Measurements from ENCODE around the gene ZNF678.
"Not testable (repeated sequence)": the region's sequence is repeated elsewhere in the genome, so short reads cannot be mapped to it uniquely, and the experiment has no call there.

ZNF678 gene

DNA sequence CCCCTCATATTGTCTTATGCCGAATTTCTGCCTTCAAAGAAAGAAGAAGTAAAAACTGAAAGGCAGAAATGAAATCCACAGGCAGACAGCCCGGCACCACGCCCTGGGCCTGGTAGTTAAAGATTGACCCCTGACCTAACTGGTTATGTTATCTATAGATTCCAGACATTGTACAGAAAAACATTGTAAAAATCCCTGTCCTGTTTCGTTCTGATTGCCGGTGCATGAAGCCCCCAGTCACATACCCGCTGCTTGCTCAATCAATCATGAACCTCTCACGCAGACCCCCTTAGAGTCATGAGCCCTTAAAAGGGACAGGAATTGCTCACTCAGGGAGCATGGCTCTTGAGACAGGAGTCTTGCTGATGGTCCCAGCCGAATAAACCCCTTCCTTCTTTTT lies 122.5 kb downstream of the ZNF678 start:
- no peak overlapping the region for H3K4ac ChIP-seq (ENCODE audit: low read depth, low read length)
- no peak overlapping the region for H4K8ac ChIP-seq (ENCODE audit: low read depth, low read length)
- no peak overlapping the region for H3K56ac ChIP-seq (ENCODE audit: low read length)
- no peaks in the 10 kb centered on the region for H3K4me1 ChIP-seq (ENCODE audit: control insufficient read depth, low read depth, low read length)
- DNase-seq, result no peak
- H3K79me2 ChIP-seq (ENCODE audit: control insufficient read depth, insufficient read depth, low read length), result no peaks in the 10 kb centered on the region
- no peaks in the 10 kb centered on the region for H3K36me3 ChIP-seq (ENCODE audit: control insufficient read depth, insufficient read depth, low read length)
- H3K9ac ChIP-seq (ENCODE audit: low read length), result no peak overlapping the region
- H3K27me3 ChIP-seq (ENCODE audit: insufficient read depth, low read length, poor library complexity), result no peaks in the 10 kb centered on the region
- H2BK120ac ChIP-seq (ENCODE audit: low read depth, low read length), result no peak overlapping the region
- no peaks in the 10 kb centered on the region for H3K79me1 ChIP-seq (ENCODE audit: low read length)
- no peak overlapping the region for H3K18ac ChIP-seq (ENCODE audit: low read length)
- H3K23ac ChIP-seq (ENCODE audit: low read length), result no peak overlapping the region
- no peak overlapping the region for H4K5ac ChIP-seq (ENCODE audit: low read length)
- WGBS (ENCODE audit: extremely low coverage, insufficient coverage, low lambda C conversion rate), result no CpG with 5 or more reads among the region's 8 CpGs
- H3K27ac ChIP-seq (ENCODE audit: low read depth, low read length), result no peak overlapping the region
- H3K4me3 ChIP-seq (ENCODE audit: low read length), result no peak overlapping the region
- no peak overlapping the region for H2BK15ac ChIP-seq (replicated peaks; ENCODE audit: low read depth)
- no peak overlapping the region for H3K4me2 ChIP-seq (ENCODE audit: low read length)
- no peak overlapping the region for H2BK5ac ChIP-seq (ENCODE audit: low read length)
- no peak overlapping the region for H2AK5ac ChIP-seq (ENCODE audit: low read length)

DNA sequence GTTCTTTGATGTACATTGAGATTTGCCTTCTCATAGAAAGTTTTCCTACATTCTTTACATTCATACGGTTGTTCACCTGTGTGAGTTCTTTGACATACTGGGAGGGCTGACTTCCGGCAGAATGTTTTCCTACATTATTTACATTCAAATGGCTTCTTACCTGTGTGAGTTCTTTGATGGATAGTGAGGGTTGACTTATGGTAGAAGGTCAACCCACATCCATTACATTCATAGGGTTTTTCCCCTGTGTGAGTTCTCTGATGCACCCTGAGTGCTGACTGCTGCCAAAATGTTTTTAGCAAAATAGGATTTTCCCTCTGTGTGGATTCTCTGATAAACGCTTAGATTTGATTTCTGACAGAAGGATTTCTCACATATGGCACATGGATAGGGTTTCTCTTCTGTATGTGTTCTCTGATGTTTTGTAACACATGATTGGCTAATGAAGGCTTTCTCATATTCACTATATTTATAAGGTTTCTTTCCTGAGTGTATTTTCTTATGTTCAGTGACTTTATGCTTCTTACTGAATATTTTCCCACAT lies 134.0 kb downstream of the ZNF678 start:
- Histone ChIP-seq H3K4me3 (ENCODE audit: low read length) (no peak overlapping the region), H3K36me3 (ENCODE audit: control insufficient read depth, insufficient read depth, low read length) (no peaks in the 10 kb centered on the region), H2BK5ac (ENCODE audit: low read length) (no peak overlapping the region), H3K4me1 (ENCODE audit: control insufficient read depth, low read depth, low read length) (no peaks in the 10 kb centered on the region), H3K18ac (ENCODE audit: low read length) (no peak overlapping the region), H3K4me2 (ENCODE audit: low read length) (no peak overlapping the region), H3K4ac (ENCODE audit: low read depth, low read length) (no peak overlapping the region), H4K5ac (ENCODE audit: low read length) (no peak overlapping the region), H3K79me2 (ENCODE audit: control insufficient read depth, insufficient read depth, low read length) (no peaks in the 10 kb centered on the region), H4K8ac (ENCODE audit: low read depth, low read length) (no peak overlapping the region), H3K79me1 (ENCODE audit: low read length) (no peaks in the 10 kb centered on the region), H2AK5ac (ENCODE audit: low read length) (no peak overlapping the region), H3K56ac (ENCODE audit: low read length) (no peak overlapping the region), H3K23ac (ENCODE audit: low read length) (no peak overlapping the region), H3K9ac (ENCODE audit: low read length) (no peak overlapping the region), H3K27me3 (ENCODE audit: insufficient read depth, low read length, poor library complexity) (no peaks in the 10 kb centered on the region), H3K27ac (ENCODE audit: low read depth, low read length) (no peak overlapping the region), H2BK120ac (ENCODE audit: low read depth, low read length) (no peak overlapping the region), H2BK15ac (replicated peaks; ENCODE audit: low read depth) (no peak overlapping the region)
- DNase-seq, result no peak
- no CpG with 5 or more reads among the region's 3 CpGs for WGBS (ENCODE audit: extremely low coverage, insufficient coverage, low lambda C conversion rate)

DNA sequence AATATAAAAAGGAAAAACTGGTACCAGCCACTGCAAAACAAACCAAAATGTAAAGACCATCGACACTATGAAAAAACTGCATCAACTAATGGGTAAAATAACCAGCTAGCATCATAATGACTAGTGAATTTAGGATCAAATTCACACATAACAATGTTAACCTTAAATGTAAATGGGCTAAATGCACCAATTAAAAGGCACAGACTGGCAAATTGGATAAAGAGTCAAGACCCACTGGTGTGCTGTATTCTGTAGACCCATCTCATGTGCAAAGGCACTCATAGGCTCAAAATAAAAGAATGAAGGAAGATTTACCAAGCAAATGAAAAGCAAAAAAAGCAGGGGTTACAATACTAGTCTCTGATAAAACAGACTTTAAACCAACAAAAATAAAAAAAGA lies 138.3 kb downstream of the ZNF678 start:
- not testable (repeated sequence) for H3K23ac ChIP-seq (ENCODE audit: low read length); H3K36me3 ChIP-seq (ENCODE audit: control insufficient read depth, insufficient read depth, low read length); H3K4ac ChIP-seq (ENCODE audit: low read depth, low read length); H3K4me3 ChIP-seq (ENCODE audit: low read length); H4K8ac ChIP-seq (ENCODE audit: low read depth, low read length); H2BK15ac ChIP-seq (replicated peaks; ENCODE audit: low read depth); H3K9ac ChIP-seq (ENCODE audit: low read length); H3K56ac ChIP-seq (ENCODE audit: low read length); H3K79me1 ChIP-seq (ENCODE audit: low read length); H3K27ac ChIP-seq (ENCODE audit: low read depth, low read length); H4K5ac ChIP-seq (ENCODE audit: low read length); H2BK120ac ChIP-seq (ENCODE audit: low read depth, low read length); H3K27me3 ChIP-seq (ENCODE audit: insufficient read depth, low read length, poor library complexity); H2BK5ac ChIP-seq (ENCODE audit: low read length); H3K4me1 ChIP-seq (ENCODE audit: control insufficient read depth, low read depth, low read length); H3K79me2 ChIP-seq (ENCODE audit: control insufficient read depth, insufficient read depth, low read length); H3K4me2 ChIP-seq (ENCODE audit: low read length); H2AK5ac ChIP-seq (ENCODE audit: low read length); H3K18ac ChIP-seq (ENCODE audit: low read length); DNase-seq
- WGBS (ENCODE audit: extremely low coverage, insufficient coverage, low lambda C conversion rate), result no CpG with 5 or more reads among the region's 1 CpG

DNA sequence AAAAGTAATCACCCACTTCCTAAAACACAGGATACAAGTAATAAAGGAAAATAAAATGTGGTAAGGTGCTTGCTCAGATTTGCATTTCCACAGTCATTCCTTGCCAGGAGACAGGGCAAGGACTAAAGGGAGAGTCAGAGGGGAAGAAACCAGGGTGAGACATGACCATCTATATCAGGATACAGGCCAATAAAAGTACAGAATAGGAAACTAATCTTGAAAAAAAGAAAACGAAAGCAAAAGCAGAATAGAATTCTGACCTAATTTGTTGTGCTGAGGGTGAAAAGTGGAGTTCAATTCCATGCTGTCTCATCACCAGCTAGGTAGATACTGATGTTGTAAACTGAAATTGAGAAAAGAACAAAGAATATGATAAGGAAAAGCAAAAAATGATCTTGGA lies 144.5 kb downstream of the ZNF678 start:
- H3K79me1 ChIP-seq (ENCODE audit: low read length), result no peaks in the 10 kb centered on the region

DNA sequence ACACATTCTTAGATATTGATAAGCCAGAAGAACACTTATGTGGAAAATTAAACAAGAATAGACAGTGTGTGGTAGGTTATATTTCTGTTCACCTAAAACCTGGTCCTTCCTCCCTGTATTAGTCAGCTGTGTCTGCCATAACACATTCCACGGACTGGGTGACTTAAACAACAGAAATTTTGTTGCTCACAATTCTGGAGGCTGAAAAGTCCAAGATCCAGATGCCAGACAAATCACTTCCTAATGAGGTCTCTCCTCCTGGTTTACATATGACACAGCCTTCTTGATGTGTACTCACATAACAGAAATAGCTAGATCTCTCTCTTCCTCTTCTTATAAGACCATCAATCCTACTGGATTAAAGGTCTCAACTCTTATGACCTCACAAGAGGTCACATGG lies 146.1 kb downstream of the ZNF678 start:
- Histone ChIP-seq H4K5ac (ENCODE audit: low read length) (no peak overlapping the region), H3K4me1 (ENCODE audit: control insufficient read depth, low read depth, low read length) (no peaks in the 10 kb centered on the region), H3K27ac (ENCODE audit: low read depth, low read length) (no peak overlapping the region), H3K79me2 (ENCODE audit: control insufficient read depth, insufficient read depth, low read length) (no peaks in the 10 kb centered on the region), H3K79me1 (ENCODE audit: low read length) (no peaks in the 10 kb centered on the region), H2BK120ac (ENCODE audit: low read depth, low read length) (no peak overlapping the region), H3K4me3 (ENCODE audit: low read length) (no peak overlapping the region), H3K56ac (ENCODE audit: low read length) (no peak overlapping the region), H3K4me2 (ENCODE audit: low read length) (no peak overlapping the region), H2AK5ac (ENCODE audit: low read length) (no peak overlapping the region), H3K23ac (ENCODE audit: low read length) (no peak overlapping the region), H3K27me3 (ENCODE audit: insufficient read depth, low read length, poor library complexity) (no peaks in the 10 kb centered on the region), H3K9ac (ENCODE audit: low read length) (no peak overlapping the region), H2BK15ac (replicated peaks; ENCODE audit: low read depth) (no peak overlapping the region), H3K36me3 (ENCODE audit: control insufficient read depth, insufficient read depth, low read length) (no peaks in the 10 kb centered on the region), H2BK5ac (ENCODE audit: low read length) (no peak overlapping the region), H3K4ac (ENCODE audit: low read depth, low read length) (no peak overlapping the region), H4K8ac (ENCODE audit: low read depth, low read length) (no peak overlapping the region), H3K18ac (ENCODE audit: low read length) (no peak overlapping the region)
- WGBS (ENCODE audit: extremely low coverage, insufficient coverage, low lambda C conversion rate), result no CpG with 5 or more reads among the region's 1 CpG
- no peak for DNase-seq

More for the DNA sequence above, 144.5 kb downstream of the ZNF678 start:
- Histone ChIP-seq H4K5ac (ENCODE audit: low read length) (no peak overlapping the region), H3K79me2 (ENCODE audit: control insufficient read depth, insufficient read depth, low read length) (no peaks in the 10 kb centered on the region), H2BK15ac (replicated peaks; ENCODE audit: low read depth) (no peak overlapping the region), H3K56ac (ENCODE audit: low read length) (no peak overlapping the region), H2BK120ac (ENCODE audit: low read depth, low read length) (no peak overlapping the region), H3K23ac (ENCODE audit: low read length) (no peak overlapping the region), H3K4me1 (ENCODE audit: control insufficient read depth, low read depth, low read length) (no peaks in the 10 kb centered on the region), H3K9ac (ENCODE audit: low read length) (no peak overlapping the region), H3K27ac (ENCODE audit: low read depth, low read length) (no peak overlapping the region), H3K27me3 (ENCODE audit: insufficient read depth, low read length, poor library complexity) (no peaks in the 10 kb centered on the region), H3K4me2 (ENCODE audit: low read length) (no peak overlapping the region), H3K4ac (ENCODE audit: low read depth, low read length) (no peak overlapping the region), H2BK5ac (ENCODE audit: low read length) (no peak overlapping the region), H4K8ac (ENCODE audit: low read depth, low read length) (no peak overlapping the region), H3K4me3 (ENCODE audit: low read length) (no peak overlapping the region), H3K18ac (ENCODE audit: low read length) (no peak overlapping the region), H2AK5ac (ENCODE audit: low read length) (no peak overlapping the region), H3K36me3 (ENCODE audit: control insufficient read depth, insufficient read depth, low read length) (no peaks in the 10 kb centered on the region)
- DNase-seq, result no peak
- WGBS (ENCODE audit: extremely low coverage, insufficient coverage, low lambda C conversion rate), result no CpG with 5 or more reads among the region's 1 CpG

DNA sequence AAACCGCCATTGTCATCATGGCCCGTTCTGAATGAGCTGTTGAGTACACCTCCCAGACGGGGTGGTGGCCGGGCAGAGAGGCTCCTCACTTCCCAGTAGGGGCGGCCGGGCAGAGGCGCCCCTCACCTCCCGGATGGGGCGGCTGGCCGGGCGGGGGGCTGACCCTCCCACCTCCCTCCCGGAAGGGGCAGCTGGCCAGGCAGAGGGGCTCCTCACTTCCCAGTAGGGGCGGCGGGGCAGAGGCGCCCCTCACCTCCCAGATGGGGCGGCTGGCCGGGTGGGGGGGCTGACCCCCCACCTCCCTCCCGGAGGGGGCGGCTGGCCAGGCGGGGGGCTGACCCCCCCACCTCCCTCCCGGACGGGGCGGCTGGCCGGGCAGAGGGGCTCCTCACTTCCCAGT lies 147.1 kb downstream of the ZNF678 start:
- not testable (repeated sequence) for H3K27ac ChIP-seq (ENCODE audit: low read depth, low read length); H4K8ac ChIP-seq (ENCODE audit: low read depth, low read length); H3K23ac ChIP-seq (ENCODE audit: low read length); H2BK15ac ChIP-seq (replicated peaks; ENCODE audit: low read depth); H3K79me2 ChIP-seq (ENCODE audit: control insufficient read depth, insufficient read depth, low read length); DNase-seq; H3K4ac ChIP-seq (ENCODE audit: low read depth, low read length); H3K79me1 ChIP-seq (ENCODE audit: low read length); H3K4me1 ChIP-seq (ENCODE audit: control insufficient read depth, low read depth, low read length); H2BK120ac ChIP-seq (ENCODE audit: low read depth, low read length); H4K5ac ChIP-seq (ENCODE audit: low read length); H3K4me3 ChIP-seq (ENCODE audit: low read length); H3K27me3 ChIP-seq (ENCODE audit: insufficient read depth, low read length, poor library complexity); H2BK5ac ChIP-seq (ENCODE audit: low read length); H3K56ac ChIP-seq (ENCODE audit: low read length); H3K9ac ChIP-seq (ENCODE audit: low read length); H2AK5ac ChIP-seq (ENCODE audit: low read length); H3K36me3 ChIP-seq (ENCODE audit: control insufficient read depth, insufficient read depth, low read length); H3K18ac ChIP-seq (ENCODE audit: low read length); H3K4me2 ChIP-seq (ENCODE audit: low read length)
- WGBS (ENCODE audit: extremely low coverage, insufficient coverage, low lambda C conversion rate), result no CpG with 5 or more reads among the region's 24 CpGs
